SK-N-SH treated with all-trans-retinoic acid at 6 μM for 48 hours (cell line): ENCODE results near the gene EXOSC10.

Source experiments
- ARNTL ChIP-seq: fragments of 450-650 bp; formaldehyde crosslinking; IDR thresholded peaks from 2 replicates; pipeline ENCODE4 v1.5.0; 2020; ENCODE audit warnings: low read depth, mild to moderate bottlenecking, moderate library complexity, borderline replicate concordance
- CREB5 ChIP-seq: fragments of 250-450 bp; sonication (Bioruptor Pico); IDR thresholded peaks from 2 replicates; pipeline ENCODE4 v1.5.1; 2020; ENCODE audit warnings: low read depth, mild to moderate bottlenecking, moderate library complexity
- GLIS3 ChIP-seq: fragments of 250-450 bp; sonication (Bioruptor Pico); IDR thresholded peaks from 2 replicates; pipeline ENCODE4 v1.5.0; 2020; ENCODE audit warnings: mild to moderate bottlenecking, moderate library complexity
- ISL1 ChIP-seq: fragments of 250-450 bp; sonication (Bioruptor Pico); IDR thresholded peaks from 2 replicates; pipeline ENCODE4 v2.1.2; 2022; ENCODE audit warnings: mild to moderate bottlenecking, moderate library complexity
- PATZ1 ChIP-seq: fragments of 250-450 bp; sonication (Bioruptor Pico); IDR thresholded peaks from 2 replicates; pipeline ENCODE4 v1.8.0; 2020; ENCODE audit warnings: mild to moderate bottlenecking, moderate library complexity, borderline replicate concordance
- TCF4 ChIP-seq: fragments of 250-450 bp; sonication (Bioruptor Pico); IDR thresholded peaks from 2 replicates; pipeline ENCODE4 v1.8.0; 2021; ENCODE audit warnings: mild to moderate bottlenecking, moderate library complexity, borderline replicate concordance

GRCh38 chr1:11052839-11053757, 46.6 kb downstream of the EXOSC10 start:
- TF ChIP-seq ARNTL (CRISPR knock-in tag) = no peak
- TF ChIP-seq PATZ1 (CRISPR knock-in tag) = no peak
- no peak for TF ChIP-seq CREB5 (CRISPR knock-in tag)
- TF ChIP-seq TCF4 (CRISPR knock-in tag) = peak; percentile 82; the same call in 1 of the 2 replicates
- TF ChIP-seq GLIS3 (CRISPR knock-in tag) = no peak
- no peak for TF ChIP-seq ISL1 (CRISPR knock-in tag)
